ENCODE data around the gene CYB5B.
A peak's percentile ranks its signal among the peaks of the same experiment; 100 is the strongest.

The CYB5B gene

DNA sequence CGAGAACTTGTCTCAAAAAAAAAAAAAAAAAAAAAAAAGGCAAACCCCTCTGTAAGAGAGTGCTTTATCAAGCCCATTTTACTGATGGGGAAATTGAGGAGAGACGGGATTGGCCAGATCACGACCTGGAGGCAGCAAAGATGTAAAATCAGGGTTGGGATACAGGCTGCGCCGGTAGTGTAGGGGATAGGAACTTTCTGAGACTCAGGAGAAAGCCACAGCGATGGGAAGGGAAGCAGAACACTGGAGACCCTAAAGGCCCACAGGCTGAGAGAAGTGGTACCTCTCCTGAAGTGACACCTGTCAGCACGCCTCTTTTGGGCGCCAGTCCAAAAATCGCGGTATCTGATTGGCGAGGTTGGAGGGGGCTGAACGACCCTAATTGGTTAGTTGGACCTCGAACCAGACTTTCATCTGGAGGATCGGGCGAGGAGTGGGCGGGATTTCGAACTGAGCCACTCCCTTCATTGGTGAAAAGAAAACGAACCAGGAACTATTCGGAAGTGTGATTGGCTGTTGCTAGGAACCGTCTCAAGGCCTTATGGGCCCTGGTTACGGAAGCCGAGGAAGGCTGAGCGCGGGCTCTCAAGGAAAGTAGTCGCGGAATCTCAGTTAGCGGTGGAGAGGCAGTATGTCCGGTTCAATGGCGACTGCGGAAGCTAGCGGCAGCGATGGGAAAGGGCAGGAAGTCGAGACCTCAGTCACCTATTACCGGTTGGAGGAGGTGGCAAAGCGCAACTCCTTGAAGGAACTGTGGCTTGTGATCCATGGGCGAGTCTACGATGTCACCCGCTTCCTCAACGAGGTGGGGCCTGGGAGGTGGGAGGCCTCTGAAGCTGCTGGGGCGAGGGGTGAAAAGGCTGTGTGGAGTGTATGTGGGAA lies at the start of gene CYB5B:
CYB5B (plus strand) TSS at position 567 of the 882 bp plus-strand sequence; CDS start at position 632, 65 bp downstream.
- FAIRE-seq = no peak

DNA sequence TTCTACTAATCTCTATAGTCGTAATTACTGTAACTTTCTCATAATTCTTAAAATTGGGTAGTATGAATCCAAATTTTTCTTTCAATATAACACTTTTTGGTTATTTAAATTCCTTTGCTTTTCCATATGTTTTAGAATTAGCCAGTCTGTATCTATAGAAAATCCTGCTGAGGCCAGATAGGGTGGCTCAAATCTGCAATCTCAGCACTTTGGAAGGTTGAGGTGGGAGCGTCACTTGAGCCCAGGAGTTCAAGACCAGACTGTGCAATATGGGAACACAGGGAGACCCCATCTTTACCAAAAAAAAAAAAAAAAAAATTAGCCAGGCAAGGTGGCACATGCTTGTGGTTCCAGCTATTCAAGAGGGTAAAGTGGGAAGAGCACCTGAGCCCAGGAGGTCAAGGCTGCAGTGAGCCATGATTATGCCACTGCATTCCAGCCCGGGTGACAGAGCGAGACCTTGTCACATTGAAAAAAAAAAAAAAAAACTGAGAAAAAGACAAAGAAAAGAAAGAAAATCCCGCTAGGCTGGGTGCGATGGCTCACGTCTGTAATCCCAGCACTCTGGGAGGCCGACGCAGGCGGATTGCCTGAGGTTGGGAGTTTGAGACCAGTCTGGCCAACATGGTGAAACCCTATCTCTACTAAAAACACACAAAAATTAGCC lies 47.9 kb upstream of the CYB5B start:
- FAIRE-seq = no peak

DNA sequence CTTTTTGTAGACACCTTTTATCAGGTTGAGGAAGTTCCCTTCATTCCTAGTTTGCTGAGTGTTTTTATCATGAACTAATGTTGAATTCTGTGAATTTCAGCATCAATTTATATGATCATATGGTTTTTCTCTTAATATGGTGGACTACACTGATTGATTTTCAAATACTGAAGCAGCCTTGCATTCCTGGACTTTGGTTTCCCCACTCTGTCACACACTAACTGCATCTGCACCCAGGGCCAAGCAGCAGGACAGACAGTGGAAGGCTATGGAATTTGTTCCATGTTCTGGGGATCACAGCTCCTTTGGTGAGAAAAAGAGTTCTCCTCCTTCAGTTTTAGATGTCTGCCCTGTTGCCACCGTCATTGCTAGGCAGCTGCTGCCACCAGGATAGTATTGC lies 46.4 kb upstream of the CYB5B start:
- no peak for FAIRE-seq

DNA sequence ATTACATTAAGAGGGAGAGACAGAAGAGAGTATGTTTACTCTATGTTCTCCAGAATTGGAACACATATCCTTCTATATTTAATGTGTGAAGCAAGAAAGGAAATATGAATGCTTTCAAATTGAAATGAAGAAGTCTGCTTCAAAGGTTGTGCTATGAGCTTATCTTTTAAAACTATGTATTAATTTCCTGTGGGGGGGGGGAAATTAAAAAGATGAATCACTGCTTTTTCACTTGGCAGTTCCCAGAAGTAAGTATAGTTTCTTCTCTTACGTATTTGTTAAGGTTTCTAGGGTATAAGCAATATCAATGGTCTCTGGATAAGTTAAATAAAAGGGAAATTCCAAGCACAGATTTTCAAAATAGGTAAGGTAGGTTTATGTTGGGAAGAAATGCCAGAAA lies 45.7 kb upstream of the CYB5B start:
- no peak for FAIRE-seq

DNA sequence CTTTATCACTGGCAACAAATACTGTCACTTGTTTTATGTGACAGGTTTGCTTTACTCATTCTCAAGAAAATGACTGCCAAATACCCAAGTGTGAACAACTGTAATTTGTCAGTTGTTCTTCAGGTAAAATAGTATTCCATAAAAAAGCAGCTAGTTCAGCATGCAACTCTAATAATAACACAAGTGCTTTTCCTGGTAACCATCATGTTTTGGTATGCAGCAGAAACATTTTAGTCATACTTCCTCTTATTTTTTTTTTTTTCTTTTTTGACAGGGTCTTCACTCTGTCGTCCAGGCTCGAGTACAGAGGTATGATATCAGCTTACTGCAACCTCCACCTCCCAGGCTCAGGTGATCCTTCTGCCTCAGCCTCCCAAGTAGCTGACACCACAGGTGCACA lies 43.2 kb upstream of the CYB5B start:
- no peak for FAIRE-seq

DNA sequence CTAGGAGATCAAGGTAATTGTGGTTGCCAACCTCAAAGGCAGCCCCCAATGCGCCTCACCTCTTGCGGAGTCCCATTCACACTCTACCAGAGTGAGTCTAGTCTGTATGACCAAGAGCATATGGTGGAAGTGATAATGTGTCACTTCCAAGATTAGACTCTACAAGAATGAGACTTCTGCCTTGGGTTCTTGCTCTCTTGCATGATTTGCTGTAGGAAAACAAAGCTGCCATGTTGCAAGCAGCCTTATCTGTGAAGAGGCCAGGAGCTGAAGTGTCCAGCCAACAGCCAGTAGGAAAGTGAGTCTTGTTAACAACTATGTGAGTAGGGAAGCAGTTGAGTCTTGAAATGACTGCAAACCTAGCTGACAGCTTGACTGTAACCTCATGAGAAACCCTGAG lies 42.0 kb upstream of the CYB5B start:
- no peak for FAIRE-seq

GRCh38 chr16:69384974-69385373 lies 39.4 kb upstream of the CYB5B start:
- FAIRE-seq = no peak

DNA sequence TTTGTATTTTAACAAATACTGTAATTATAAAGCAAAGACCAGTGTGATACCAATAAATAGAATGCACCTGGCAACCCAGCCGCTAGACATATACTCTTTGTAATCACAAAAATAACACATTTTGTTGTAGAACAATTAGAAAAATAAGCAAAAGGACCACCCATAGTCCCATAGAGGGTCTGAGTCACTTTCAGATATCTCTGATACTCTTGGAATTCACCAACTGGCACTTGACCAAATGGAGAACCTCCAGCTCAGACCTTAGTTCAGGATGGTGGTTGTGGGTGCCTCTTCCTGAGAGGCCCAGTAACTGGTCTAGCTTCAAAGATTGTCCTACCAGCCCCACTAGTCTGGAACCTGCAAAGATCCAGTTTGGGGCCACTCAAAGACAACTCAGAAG lies 37.8 kb upstream of the CYB5B start:
- no peak for FAIRE-seq

- no peak for FAIRE-seq
Measured at GRCh38 chr16:69393898-69394849, 30.2 kb upstream of the CYB5B start.

DNA sequence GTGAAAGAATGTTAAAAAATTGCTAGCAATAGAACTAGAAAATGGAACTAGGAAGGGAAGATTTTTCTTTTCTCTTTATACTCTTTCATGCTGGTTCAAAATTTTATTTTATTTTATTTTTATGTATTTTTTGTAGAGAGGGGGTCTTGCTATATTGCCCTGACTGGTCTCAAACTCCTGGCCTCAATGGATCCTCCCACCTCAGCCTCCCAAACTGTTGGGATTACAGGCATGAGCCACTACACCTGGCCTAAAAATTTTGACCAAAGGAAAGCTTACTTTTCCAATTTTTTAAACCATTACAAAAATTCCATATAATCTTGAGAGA lies 28.6 kb upstream of the CYB5B start:
- no peak for FAIRE-seq

GRCh38 chr16:69396187-69397061 lies 28.0 kb upstream of the CYB5B start:
- FAIRE-seq = peak; percentile 55

GRCh38 chr16:69397821-69398521 lies 26.4 kb upstream of the CYB5B start:
- FAIRE-seq = no peak

GRCh38 chr16:69399361-69399760 lies 25.1 kb upstream of the CYB5B start:
- FAIRE-seq = no peak

DNA sequence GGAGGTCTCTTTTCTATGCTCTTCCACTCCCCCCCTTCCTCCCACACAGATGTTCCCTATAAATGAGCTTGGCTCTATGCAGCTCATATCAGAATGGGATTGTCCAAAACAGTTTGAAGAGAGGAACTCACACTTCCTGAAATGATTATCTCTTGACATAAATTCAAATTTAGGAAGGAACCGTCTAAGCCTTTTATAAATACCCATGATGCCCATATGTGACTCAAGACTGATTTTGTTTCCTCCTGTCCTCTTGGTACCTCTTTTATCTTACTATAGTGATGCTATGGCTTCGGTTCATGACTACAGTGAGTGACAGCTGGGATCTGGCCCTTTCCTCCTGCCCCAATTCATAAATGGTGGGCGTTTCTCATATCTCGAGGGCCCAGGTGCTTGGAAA lies 22.0 kb upstream of the CYB5B start:
- FAIRE-seq = no peak

DNA sequence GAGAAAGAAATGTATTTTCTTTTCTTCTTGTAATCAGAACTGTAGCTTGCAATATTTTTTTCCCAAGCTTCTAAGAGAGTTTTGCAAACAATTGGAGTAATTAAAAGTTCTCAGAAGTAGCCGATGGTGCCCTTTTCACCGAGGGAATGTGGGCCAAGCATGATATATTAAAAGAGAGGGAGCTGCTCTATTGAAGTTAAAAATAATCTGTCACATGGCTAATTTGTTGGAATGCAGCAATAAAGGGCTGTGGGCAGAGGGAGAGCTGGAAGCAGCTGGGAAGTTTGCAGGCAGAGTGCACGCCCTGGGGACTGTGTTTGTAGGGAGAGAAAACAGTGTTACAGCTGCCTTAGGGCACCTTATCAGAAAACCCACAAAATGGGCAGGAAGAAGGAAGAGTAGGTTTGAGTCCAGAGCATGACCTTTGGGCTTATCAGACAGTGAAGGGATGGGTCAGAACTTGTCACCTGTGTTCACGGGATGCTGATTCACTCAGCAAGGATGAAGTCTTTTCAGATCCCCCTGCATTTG lies 20.1 kb upstream of the CYB5B start:
- FAIRE-seq = no peak

GRCh38 chr16:69405326-69405725 lies 19.1 kb upstream of the CYB5B start:
- no peak for FAIRE-seq

DNA sequence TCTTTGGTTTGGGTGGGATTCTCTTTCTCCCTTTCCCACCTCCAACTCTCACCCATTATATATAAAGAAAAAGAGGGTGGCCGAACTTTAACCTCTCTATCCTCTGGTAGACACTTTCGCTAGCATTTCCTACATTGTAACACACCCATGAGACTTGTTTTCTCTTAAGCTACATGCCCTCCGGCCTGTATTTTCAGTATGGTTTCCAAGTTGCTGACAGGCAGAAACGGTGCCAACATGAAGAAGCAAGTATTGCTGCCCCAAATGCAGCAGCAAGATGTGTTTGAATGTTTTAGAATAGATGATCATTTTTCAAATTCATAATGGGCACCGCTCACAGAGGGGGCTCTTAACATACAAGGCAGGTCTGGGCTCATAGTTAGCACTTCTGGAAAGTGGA lies 18.7 kb upstream of the CYB5B start:
- FAIRE-seq = no peak

GRCh38 chr16:69406780-69407331 lies 17.6 kb upstream of the CYB5B start:
- no peak for FAIRE-seq

- no peak for FAIRE-seq
Measured at GRCh38 chr16:69407702-69408323, 16.6 kb upstream of the CYB5B start.

DNA sequence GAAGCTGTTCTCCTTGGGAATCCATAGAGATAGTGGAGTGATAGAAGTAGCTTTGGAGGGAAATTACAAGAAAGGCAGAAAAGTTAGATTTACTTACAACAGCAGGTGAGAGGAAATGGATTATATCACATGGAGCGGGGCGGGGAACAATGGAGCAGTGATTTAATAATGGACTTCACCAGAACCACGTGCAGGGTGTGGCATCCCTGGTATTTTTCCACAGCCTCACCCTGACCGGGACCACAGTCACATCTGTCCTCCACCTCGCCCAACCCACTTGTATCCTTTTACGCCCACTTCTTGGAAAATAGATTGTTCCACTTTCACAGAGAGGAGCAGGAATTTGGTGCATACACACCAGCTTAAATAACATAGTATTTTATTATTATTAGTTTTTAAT lies 15.9 kb upstream of the CYB5B start:
- no peak for FAIRE-seq

All from colon (tissue), 2 donors.